SK-N-SH treated with all-trans-retinoic acid at 6 μM for 48 hours (cell line): Measurements from ENCODE around the gene PTPRN2.

ENCODE experiments used
- ATAC-seq: fragments of 200-7000 bp; cut with Tn5 transposase; 3 replicates; pipeline ENCODE4 v1.9.1; 2020; ENCODE audit warnings: mild to moderate bottlenecking, moderate library complexity
- ARNTL ChIP-seq: fragments of 450-650 bp; formaldehyde crosslinking; IDR thresholded peaks from 2 replicates; pipeline ENCODE4 v1.5.0; 2020; ENCODE audit warnings: low read depth, mild to moderate bottlenecking, moderate library complexity, borderline replicate concordance
- BACH2 ChIP-seq: fragments of 250-450 bp; sonication (Bioruptor Pico); IDR thresholded peaks from 2 replicates; pipeline ENCODE4 v1.9.0; 2021; ENCODE audit warnings: mild to moderate bottlenecking, borderline replicate concordance
- CSDC2 ChIP-seq: fragments of 250-450 bp; sonication (Bioruptor Pico); IDR thresholded peaks from 2 replicates; pipeline ENCODE4 v1.5.0; 2020; ENCODE audit warnings: mild to moderate bottlenecking, moderate library complexity
- CSRNP3 ChIP-seq: fragments of 250-450 bp; sonication (Bioruptor Pico); IDR thresholded peaks from 2 replicates; pipeline ENCODE4 v1.5.1; 2021; ENCODE audit warnings: mild to moderate bottlenecking, moderate library complexity
- ESRRG ChIP-seq: fragments of 250-450 bp; sonication (Bioruptor Pico); IDR thresholded peaks from 2 replicates; pipeline ENCODE4 v1.6.1; 2021; ENCODE audit warnings: mild to moderate bottlenecking
- OSR1 ChIP-seq: fragments of 250-450 bp; sonication (Bioruptor Pico); IDR thresholded peaks from 2 replicates; pipeline ENCODE4 v1.8.0; 2022; ENCODE audit warnings: moderate library complexity, mild to moderate bottlenecking, inconsistent platforms
- PATZ1 ChIP-seq: fragments of 250-450 bp; sonication (Bioruptor Pico); IDR thresholded peaks from 2 replicates; pipeline ENCODE4 v1.8.0; 2020; ENCODE audit warnings: mild to moderate bottlenecking, moderate library complexity, borderline replicate concordance
- POU6F1 ChIP-seq: fragments of 250-450 bp; sonication (Bioruptor Pico); IDR thresholded peaks from 2 replicates; pipeline ENCODE4 v1.8.0; 2021; ENCODE audit warnings: low read depth, mild to moderate bottlenecking, moderate library complexity, borderline replicate concordance
- PPARA ChIP-seq: fragments of 250-450 bp; sonication (Bioruptor Pico); IDR thresholded peaks from 2 replicates; pipeline ENCODE4 v1.5.0; 2020; ENCODE audit warnings: mild to moderate bottlenecking, borderline replicate concordance
- RARB ChIP-seq: fragments of 250-450 bp; sonication (Bioruptor Pico); IDR thresholded peaks from 2 replicates; pipeline ENCODE4 v1.8.0; 2021; ENCODE audit warnings: mild to moderate bottlenecking, moderate library complexity
- TOX ChIP-seq: fragments of 250-450 bp; sonication (Bioruptor Pico); IDR thresholded peaks from 2 replicates; pipeline ENCODE4 v1.8.0; 2021; ENCODE audit warnings: mild to moderate bottlenecking, moderate library complexity, borderline replicate concordance
- TSHZ2 ChIP-seq: fragments of 250-450 bp; sonication (Bioruptor Pico); IDR thresholded peaks from 2 replicates; pipeline ENCODE4 v1.5.0; 2020; ENCODE audit warnings: mild to moderate bottlenecking, moderate library complexity
- ZC3H10 ChIP-seq: fragments of 250-450 bp; sonication (Bioruptor Pico); IDR thresholded peaks from 2 replicates; pipeline ENCODE4 v1.5.1; 2021; ENCODE audit warnings: mild to moderate bottlenecking, moderate library complexity
- ZFP3 ChIP-seq: fragments of 250-450 bp; sonication (Bioruptor Pico); IDR thresholded peaks from 2 replicates; pipeline ENCODE4 v1.5.0; 2020; ENCODE audit warnings: mild to moderate bottlenecking, moderate library complexity
- ZFP30 ChIP-seq: fragments of 450-650 bp; formaldehyde crosslinking; IDR thresholded peaks from 2 replicates; pipeline ENCODE4 v1.5.0; 2022; ENCODE audit warnings: mild to moderate bottlenecking, moderate library complexity
- ZNF70 ChIP-seq: fragments of 450-650 bp; formaldehyde crosslinking; IDR thresholded peaks from 2 replicates; pipeline ENCODE4 v1.5.0; 2020; ENCODE audit warnings: mild to moderate bottlenecking, moderate library complexity
- ZNF8 ChIP-seq: fragments of 450-650 bp; formaldehyde crosslinking; IDR thresholded peaks from 2 replicates; pipeline ENCODE4 v1.5.0; 2020; ENCODE audit warnings: mild to moderate bottlenecking, moderate library complexity

The PTPRN2 gene

GRCh38 chr7:158276414-158277218 lies 311.0 kb downstream of the PTPRN2 start (continued):
- TF ChIP-seq ZC3H10 (CRISPR knock-in tag) = no peak
- no peak for TF ChIP-seq ZFP30
- TF ChIP-seq TOX = no peak
- TF ChIP-seq TSHZ2 (CRISPR knock-in tag) = no peak

- ATAC-seq = no peak
- TF ChIP-seq OSR1 (CRISPR knock-in tag) (no peak), BACH2 (CRISPR knock-in tag) (no peak), POU6F1 (CRISPR knock-in tag) (no peak), ARNTL (no peak), RARB (no peak), ZFP3 (CRISPR knock-in tag) (no peak), ZFP30 (no peak), PPARA (CRISPR knock-in tag) (no peak), TSHZ2 (CRISPR knock-in tag) (no peak), CSDC2 (CRISPR knock-in tag) (no peak), ESRRG (CRISPR knock-in tag) (no peak), ZC3H10 (CRISPR knock-in tag) (no peak), CSRNP3 (CRISPR knock-in tag) (no peak)
These were observed 311.8 kb downstream of the PTPRN2 start for GRCh38 chr7:158275711-158276413.

GRCh38 chr7:158274996-158275395 lies 312.6 kb downstream of the PTPRN2 start:
- TF ChIP-seq ZNF70 (CRISPR knock-in tag) (no peak), RARB (no peak), ZNF8 (CRISPR knock-in tag) (no peak), BACH2 (CRISPR knock-in tag) (no peak), POU6F1 (CRISPR knock-in tag) (no peak), ARNTL (no peak), PATZ1 (no peak)
- no peak for ATAC-seq
